Stimulated activated naive CD4-positive, alpha-beta T cell treated with Interleukin-2 at 50 U/mL for 16 hours (primary cell): Measurements from ENCODE around the gene ITPKA.

Experiments
- DNase-seq: peaks from one replicate; lab custom pipeline; 2025; lab: John Stamatoyannopoulos, UW

The ITPKA gene

DNA sequence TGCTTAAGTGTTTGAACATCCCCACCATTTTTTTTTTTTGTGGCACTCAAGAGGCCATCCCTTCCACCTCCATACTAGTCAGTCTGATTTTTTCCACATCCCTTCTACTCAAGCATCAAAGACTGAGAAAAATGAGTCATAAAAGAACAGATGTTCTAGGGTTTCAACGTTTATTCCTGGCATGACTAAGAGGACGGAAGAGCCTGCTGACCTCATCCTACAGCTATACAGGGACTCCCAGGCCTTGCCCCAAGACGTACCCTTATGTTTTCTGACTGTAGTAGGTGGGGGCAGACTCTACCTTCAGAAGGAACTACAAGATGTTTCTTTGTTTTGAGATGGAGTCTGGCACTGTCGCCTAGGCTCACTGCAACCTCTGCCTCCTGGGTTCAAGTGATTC, 3.3 kb upstream of the ITPKA start:
- DNase-seq = peak; percentile 34

DNA sequence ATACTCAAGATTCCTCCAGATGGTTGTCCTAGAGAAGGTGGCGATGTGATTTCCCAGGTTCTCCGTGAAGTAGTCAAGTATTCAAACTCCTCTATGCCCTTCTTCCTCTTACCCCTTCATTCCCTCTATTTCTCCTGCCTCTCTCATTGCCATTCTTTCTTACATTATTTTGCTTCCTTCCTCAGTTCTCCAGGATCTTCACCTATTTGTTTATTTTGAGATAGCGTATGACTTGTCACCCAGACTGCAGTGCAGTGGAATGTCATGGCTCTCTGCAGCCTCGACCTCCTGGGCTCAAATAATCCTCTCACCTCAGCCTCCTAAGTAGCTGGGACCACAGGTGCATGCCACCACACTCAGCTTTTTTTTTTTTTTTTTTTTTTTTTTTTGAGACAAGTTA, 1.8 kb upstream of the ITPKA start:
- DNase-seq = no peak

DNA sequence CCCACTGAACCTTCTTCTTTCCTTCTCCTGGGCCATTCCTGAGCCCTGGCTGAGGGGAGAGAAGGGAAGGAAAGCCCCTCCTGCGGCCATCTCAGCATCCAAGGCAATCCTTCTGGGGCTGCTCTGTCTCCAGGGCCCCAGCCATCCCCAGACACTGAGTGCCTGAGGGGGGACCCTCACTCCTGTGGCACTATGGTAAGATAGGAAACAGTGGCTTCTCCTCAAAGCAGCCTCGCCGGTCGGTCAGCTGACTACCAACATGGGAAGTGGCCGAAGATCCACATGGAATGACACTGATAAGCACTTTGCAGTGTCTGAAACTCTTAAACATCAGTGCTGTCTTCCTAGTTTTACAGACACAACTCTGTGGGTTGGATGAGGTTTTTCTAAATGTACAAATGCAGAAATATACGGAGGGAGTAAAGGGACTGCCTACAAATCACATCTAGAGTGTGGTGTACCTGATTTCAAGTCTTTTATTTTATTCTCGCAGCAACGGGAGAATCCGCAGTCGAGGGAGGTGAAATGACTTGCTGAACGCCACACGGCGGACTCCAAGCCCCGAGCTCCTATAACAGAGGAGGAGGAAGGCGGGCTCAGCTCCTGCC, 973 bp upstream of the ITPKA start:
- no peak for DNase-seq

DNA sequence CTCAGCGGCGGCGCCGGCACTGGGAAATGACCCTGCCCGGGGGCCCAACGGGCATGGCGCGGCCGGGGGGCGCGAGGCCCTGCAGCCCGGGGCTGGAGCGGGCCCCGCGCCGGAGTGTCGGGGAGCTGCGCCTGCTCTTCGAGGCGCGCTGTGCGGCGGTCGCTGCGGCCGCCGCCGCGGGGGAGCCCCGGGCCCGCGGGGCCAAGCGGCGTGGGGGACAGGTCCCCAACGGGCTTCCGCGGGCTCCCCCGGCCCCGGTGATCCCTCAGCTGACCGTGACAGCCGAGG, 172 bp downstream of the ITPKA start:
- no peak for DNase-seq

DNA sequence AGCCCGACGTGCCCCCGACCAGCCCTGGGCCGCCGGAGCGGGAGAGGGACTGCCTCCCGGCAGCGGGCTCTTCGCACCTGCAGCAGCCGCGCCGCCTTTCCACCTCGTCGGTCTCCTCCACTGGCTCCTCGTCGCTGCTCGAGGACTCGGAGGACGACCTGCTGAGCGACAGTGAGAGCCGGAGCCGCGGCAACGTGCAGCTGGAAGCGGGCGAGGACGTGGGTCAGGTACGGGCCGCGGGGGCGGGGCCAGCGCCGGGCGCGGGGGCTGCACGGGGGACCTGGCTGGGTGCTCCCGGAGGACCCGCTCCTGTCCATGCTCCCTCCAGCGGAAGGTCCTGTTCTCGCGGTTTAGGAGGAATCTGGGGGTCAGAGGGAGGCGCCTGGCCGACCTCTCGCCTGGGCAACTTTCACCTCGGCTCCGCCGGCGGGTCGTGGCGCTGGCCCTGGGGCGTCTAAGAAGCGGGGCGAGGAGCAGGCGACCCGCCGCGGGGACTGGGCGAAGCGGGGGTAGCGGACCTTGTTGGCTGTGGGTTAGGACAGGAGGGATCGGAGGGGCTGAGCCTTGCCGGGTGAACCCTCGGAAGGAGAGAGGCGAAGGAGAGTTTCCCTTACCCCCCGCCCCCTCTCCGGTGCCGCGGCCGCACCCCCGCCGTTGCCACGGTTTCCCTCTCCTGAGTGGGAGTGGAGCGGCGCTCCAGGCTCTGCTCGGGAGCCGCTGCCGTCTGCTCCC, 682 bp downstream of the ITPKA start:
- peak; percentile 21 for DNase-seq

DNA sequence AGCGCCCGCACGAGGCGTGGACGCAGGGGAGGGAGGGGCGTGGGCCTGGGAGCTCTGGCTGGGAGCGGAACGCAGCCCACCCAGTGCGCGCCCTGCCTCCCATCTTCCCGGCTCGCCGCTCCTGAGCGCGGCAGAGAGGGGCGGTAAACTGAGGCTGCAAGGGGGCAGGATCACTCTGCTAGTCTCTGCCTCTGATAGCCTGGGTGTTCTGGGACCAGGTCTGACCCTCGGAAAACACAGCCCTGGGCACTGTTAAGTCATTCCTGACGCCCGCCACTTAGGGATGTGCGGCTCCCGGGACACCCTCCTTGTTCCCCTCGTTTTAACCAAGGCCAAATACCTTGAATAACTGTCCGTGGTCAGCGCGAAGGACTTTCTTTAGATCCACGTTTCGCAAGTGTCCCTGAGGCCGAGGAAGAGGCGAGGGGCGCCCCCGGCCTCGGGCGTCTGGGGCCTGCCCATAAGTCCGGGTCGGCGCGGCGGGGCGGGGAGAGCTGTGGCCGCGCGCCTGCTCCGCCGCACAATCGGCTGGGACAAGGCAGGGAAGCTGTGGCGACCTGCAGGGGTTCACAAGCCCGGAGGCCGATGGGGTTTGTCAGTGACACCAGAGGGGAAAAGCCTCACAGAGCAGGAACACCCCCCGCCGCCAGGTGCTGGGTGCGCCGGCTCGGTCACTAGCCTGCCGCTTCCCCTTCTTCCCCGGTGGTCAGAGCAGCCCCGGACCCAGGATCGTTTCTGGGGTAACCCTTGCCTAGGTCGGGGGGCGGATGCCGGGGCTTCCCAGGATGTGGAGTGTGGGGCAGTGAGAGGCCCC, 1.5 kb downstream of the ITPKA start:
- peak; percentile 22 for DNase-seq

DNA sequence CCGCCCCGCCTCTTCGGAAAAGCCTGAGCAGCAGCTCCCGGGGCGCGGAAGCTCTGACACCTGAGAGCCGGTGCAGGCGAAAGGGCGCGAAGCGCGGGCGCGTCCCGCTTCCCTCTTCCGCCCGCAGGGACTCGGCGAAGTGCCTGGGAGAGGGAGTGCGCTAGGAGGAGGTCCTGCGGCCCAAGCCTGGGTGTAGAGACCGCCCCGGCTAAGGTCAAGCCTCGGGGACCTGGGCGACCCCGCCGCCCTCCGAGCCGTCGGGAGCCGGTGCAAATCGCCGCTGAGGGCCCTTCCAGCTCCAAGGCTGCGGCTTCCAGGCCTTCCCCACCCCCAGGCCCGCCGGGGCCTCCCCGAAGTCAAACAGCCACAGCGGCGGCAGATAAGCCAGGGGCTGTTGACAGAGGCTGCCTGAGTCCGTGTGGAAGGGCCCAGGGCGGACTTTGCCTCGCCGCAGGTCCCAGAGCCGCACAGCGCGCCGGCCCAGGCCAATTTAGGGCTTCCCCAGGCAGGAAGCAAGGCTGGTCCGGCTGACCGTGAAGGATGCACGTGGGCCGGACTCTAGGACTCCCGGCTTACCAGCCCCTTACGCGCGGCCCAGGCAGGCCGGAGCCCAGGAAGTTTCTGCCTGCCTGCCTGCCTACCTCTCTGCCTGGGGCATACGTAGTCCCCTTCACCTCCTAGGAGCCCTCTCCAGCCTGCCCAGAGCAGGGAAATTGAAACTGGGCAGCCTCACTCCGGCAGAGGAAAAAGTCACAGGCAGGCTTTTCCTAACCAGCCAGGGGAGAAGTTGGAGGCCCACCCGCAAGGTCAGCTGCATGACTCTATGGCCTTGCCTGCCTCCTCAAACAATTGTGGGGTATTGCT, 2.3 kb downstream of the ITPKA start:
- DNase-seq = no peak

DNA sequence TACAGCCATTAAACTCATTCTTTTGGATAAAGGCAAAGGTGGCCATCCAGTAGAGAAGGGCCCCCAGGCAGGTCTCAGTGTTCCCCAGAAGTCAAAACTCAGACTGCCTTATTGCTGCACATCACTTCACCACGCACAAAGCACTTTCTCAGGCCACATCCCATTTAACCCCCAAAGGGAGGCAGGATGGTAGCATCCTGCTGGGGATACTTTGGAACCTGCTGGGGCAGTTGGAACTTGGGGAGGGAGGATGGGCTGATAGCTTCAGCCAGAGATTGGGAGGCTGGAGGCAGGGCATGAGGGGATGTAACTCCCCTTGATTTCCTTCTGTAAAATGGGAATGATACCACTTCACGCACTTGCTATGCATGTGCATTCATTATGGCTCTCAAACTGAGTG, 5.0 kb downstream of the ITPKA start:
- DNase-seq = no peak

DNA sequence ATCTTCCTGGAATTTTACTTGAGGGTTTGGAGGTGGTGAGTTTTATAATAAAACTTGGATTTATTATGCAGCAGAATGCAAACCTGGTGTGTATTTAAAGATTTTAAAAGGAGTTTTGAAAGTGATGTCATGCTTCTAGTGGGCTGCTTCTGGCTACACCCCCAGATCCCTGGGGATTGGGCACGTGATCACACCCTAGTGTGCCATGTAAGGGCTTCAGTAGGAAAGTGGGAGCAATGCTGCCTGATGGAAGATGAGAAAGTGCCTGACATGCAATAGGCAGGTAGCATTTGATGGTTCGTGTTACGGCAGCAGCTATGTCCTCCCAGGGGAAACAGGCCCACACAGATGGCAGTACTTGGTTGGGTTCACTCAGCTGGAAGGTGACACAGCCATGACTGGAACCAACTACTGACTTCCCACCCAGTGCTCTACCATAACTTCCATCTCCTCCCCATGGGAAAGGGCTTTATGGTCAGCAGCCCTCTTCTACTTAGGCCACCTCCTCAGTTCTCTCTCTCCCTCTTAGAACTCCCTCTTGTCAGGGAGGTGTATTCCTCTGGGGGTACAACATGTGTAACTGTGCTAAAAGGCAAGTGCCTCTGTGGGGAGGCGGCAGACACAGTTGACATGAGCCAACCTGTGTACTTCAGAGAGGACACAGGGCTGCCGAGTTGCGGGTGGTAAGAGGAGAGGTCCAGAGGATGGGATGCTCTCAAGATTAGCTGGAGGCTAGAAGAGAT, 5.6 kb downstream of the ITPKA start:
- DNase-seq = no peak

DNA sequence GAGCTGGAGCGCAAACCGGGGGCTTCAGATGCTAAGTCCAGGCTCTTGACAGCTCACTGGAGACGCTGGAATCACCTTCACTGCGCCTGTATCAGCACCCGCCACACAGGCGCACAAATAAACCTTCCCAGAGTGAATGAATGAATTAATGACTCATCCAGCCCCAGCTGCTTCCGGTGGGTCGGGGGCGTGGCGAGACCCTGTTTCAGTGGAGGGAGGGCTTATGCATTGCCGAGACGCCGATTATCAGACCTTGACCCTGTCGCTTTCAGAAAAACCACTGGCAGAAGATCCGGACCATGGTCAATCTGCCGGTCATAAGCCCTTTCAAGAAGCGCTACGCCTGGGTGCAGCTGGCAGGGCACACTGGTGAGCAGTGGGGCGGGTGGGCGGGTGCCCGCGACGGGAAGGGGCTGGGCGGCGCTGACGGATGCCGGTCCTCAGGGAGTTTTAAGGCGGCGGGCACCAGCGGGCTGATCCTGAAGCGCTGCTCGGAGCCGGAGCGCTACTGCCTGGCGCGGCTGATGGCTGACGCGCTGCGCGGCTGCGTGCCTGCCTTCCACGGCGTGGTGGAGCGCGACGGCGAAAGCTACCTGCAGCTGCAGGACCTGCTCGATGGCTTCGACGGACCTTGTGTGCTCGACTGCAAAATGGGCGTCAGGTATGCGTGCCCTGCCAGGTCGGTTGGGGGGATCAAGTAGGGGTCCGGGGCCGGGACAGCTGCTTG, 7.7 kb downstream of the ITPKA start:
- DNase-seq = peak; percentile 30

DNA sequence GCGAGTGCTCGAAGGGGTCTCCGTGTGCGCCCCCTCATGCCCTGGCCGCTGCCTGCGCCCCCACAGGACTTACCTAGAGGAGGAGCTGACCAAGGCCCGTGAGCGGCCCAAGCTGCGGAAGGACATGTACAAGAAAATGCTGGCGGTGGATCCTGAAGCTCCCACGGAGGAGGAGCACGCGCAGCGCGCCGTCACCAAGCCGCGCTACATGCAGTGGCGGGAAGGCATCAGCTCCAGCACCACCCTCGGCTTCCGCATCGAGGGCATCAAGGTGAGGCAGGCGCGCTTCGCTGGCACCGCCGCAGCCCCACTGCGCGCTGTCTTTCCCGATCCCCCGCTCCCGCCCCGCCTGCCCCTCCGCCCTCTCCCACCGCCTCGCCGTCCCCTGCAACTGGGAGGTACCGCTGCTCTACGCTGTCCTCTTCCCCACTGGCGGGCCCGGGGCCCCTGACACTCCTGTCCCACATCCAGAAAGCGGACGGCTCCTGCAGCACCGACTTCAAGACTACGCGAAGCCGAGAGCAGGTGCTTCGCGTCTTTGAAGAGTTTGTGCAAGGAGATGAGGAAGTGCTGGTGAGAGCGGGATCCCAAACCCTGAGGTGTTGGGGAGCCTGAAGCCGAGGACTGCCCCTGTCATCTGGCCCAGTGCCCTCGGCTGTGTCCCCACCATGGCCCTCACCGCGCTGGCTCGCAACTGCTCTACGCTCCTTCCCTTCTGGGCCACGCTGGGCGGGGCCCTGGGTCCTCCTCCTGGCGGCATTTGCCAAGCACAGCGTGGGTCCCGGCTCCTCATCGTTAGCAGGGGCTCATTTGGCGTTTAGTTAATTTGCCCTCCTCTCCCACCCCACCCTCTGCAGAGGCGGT, 8.5 kb downstream of the ITPKA start:
- DNase-seq = peak; percentile 15

DNA sequence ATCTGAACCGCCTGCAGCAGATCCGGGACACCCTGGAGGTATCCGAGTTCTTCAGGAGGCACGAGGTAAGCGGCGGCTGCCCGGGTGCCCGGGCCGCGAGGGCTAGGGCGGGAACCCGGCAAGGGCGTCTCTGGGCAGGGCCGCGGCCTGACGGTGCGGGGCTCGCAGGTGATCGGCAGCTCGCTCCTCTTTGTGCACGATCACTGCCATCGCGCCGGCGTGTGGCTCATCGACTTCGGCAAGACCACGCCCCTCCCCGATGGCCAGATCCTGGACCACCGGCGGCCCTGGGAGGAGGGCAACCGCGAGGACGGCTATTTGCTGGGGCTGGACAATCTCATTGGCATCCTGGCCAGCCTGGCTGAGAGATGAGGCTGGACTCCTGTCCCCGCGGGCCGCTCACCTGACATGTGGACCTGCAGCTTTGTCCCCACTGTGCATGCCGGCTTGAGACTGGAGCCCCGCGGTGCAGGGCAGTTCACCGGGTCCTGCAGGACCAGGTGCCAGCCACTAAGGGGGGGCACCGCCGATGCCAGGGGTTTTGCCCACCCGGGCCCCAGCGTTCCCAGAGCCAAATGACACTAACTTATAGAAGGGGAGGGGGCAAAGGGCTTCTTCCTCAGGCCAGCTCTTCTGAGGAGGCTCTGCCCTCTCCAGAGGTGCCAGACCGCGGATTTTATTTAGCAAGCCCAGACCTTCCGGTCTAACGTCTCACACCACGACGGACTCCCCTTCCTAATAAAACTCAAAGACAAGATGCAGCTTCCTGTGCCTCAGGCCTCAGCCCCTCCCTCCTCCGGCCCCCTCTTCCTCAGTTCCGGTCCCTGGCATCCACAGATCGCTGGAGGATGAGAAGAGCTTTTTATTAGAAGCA, 9.4 kb downstream of the ITPKA start:
- DNase-seq = no peak

DNA sequence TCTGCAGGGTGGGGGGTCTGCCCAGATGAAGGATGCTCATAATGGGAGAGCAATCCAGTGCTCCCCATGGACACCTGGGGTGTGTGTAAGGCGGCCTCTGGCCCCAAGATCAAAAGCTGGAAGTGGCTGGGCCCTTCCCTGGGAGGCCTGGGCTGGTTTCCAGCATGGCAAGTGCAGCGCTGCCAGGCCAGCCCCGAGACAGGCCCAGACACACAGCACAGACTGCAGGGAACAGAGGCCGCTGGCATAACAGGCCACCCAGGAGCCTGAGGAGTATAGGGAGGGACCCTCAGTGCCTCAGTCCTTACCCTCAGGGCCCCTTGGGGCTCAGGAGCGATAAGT, 10.0 kb downstream of the ITPKA start:
- DNase-seq = no peak

DNA sequence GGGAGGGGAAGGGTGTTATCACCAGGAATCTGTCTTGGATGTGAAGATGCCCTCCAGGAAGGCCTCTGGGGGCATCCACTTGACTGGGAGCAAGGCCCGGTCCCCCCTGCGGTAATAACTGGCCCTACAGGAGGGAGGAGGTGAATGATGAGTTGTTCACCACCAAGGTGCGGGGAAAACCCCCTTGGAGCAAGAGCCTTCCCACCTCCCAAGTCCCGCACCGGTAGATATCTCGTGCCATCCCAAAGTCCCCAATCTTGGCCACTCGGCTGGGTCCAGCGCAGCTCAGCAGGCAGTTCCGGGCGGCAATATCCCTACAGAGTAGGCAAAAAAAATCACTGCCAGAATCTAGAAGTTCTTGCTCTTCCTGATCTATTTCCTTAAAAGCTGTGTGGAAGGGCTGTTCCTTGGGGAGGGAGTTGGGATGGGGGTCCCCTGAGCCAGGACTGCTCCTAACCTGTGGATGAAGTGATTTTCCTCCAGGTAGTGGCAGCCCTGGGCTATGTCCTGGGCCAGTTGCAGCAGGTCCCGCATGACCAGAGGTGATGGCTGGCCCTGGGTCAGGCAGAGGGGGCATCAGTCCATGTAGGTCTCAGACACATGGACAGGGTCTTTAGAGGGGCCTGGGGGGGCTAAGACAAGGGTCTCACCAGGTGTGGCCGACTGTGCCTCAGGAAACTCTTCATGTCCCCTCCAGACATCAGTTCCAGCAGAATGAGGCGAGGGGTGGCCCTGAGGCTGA, 11.2 kb downstream of the ITPKA start:
- no peak for DNase-seq

DNA sequence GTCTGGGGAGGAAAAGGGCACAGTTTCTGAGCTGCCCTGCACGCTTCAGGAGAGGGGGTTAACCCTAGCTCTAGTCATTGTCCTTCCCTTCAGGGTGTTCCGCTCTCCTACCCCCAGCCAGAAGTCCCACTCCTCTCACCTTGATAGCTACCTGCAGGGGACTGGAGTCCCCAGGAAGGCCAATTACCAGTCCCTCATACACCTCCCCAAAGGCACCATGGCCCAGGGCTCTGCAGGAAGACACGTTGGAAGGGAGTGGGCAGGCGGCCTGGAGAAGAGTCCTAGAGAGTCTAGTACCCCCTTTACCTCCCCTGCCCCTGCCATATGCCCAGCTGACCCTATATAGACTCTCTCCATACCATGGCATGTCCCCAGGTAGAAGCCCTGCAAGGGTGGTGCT, 12.1 kb downstream of the ITPKA start:
- no peak for DNase-seq

DNA sequence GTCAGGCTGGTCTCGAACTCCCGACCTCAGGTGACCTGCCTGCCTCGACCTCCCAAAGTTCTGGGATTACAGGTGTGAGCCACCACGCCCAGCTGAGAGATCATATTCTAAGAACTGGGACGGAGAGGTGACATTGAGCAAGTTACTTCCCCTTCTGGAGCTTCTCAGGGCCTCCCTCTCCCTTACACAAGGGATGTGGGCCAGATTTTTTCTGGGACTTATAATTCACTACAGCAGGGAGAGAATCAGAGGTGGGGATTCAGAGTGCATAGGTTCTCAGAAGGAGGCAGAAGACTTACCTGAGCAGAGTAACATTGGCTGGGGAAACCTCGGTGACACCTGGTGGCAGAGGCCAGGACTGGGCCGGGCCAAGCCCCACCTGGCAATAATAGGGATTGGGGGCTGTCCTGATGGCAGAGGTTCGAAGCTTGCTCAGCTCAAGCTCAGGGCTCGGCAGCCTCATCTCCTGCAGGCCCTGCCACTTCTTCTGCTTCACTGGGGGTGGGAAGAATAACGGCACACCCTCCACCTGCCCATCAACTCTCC, 13.2 kb downstream of the ITPKA start:
- no peak for DNase-seq

DNA sequence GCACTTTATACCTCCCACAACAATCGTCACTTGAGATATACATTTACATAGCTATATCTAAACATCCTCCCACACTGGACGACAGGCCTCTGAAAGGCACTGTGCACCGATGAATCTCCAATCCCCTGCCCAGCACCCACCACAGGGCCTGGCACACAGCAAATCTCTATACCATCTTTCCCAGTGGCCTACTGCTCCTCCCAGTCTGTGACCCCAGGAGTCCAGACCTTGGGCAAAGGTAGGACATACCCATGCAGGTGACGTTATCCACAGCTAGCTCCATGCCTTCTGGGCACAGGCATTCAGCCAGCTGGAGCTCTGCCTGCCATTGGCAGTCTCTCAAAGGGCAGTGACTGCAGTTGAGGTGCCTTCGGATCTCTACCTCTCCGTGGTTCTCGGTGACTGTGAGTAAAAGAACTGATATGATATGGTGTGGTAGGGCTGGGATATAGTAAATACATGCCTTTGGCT, 14.2 kb downstream of the ITPKA start:
- DNase-seq = no peak

DNA sequence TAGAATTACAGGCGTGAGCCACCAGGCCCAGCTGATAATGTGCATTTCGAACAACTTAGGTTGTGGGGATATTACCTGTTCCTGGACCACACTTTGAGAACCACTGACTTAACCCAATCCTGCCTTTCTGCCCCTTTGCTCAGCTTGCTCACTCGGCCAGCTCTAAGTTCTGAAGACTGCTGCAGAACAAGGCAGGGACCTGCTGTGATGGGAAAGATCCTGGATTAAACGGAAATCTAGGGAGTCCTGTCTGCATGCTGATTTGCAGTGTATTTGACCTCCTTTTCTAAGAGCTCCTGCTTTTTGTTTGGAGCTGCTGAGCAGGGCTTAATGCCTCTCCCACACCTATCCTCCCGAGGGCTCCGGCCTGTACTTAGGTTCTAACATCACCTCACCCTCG, 17.1 kb downstream of the ITPKA start:
- DNase-seq = no peak
